Measurements from ENCODE around the gene CENATAC. TPM values are rescaled to one million over a fixed set of nuclear protein-coding genes. Genes with fewer than 3 reads are reported as not detected.

CENATAC gene
- total RNA-seq, 1 experiment from 2014 or later, result 55.2 TPM

GRCh38 chr11:119065369-119065768, 67.4 kb downstream of the CENATAC start:
- Histone ChIP-seq H3K56ac (ENCODE audit: insufficient read length, low read depth, low read length) (no peak overlapping the region), H3K4ac (ENCODE audit: low read depth, low read length) (no peak overlapping the region), H4K5ac (ENCODE audit: insufficient read length, low read depth, low read length) (no peak overlapping the region), H3K79me1 (ENCODE audit: insufficient read depth, low read depth, low read length, poor library complexity, severe bottlenecking) (peaks cover 5% of the 10 kb centered on the region), H3K23ac (ENCODE audit: insufficient read length, low read depth, low read length) (no peak overlapping the region), H2BK120ac (ENCODE audit: low read depth, low read length, poor library complexity, severe bottlenecking) (no peak overlapping the region), H3K9ac (ENCODE audit: extremely low read depth, insufficient read length, low read length) (no peak overlapping the region), H2BK12ac (ENCODE audit: insufficient read length, low read depth, low read length) (no peak overlapping the region), H3T11ph (ENCODE audit: low read length) (no peak overlapping the region), H3K4me1 (ENCODE audit: insufficient read depth, low read length) (no peaks in the 10 kb centered on the region), H4K8ac (replicated peaks; ENCODE audit: insufficient read length, low read depth, low read length) (no peak overlapping the region), H3K9me3 (ENCODE audit: control insufficient read depth, low read depth, low read length) (no peaks in the 10 kb centered on the region), H3K4me2 (ENCODE audit: insufficient read depth, insufficient read length, low read length) (no peak overlapping the region), H3K18ac (ENCODE audit: insufficient read length, low read depth, low read length) (no peak overlapping the region), H4K91ac (ENCODE audit: insufficient read length, low read depth, low read length) (no peak overlapping the region), H2BK20ac (ENCODE audit: low read depth, low read length, poor library complexity, severe bottlenecking) (no peak overlapping the region), H3K14ac (ENCODE audit: insufficient read depth, low read length) (no peak overlapping the region), H2AFZ (ENCODE audit: low read length) (no peak overlapping the region), H3K27ac (ENCODE audit: insufficient read length, low read depth, low read length) (no peak overlapping the region), H4K20me1 (ENCODE audit: control insufficient read depth, insufficient read depth, insufficient read length) (no peaks in the 10 kb centered on the region), H3K27me3 (ENCODE audit: insufficient read depth, low read length) (no peaks in the 10 kb centered on the region), H2BK5ac (ENCODE audit: insufficient read length, low read length) (no peak overlapping the region), H3K79me2 (ENCODE audit: insufficient read depth, low read length) (no peaks in the 10 kb centered on the region; the same call in 1 of the 2 replicates), H2AK5ac (ENCODE audit: insufficient read length, low read length) (no peak overlapping the region), H3K23me2 (ENCODE audit: insufficient read length, low read depth, low read length, poor library complexity, severe bottlenecking) (peaks cover 7% of the 10 kb centered on the region), H2BK15ac (ENCODE audit: low read depth, low read length) (no peak overlapping the region)
- no CpG with 5 or more reads among the region's 4 CpGs for WGBS (ENCODE audit: extremely low coverage, insufficient read length, low lambda C conversion rate)
- peak overlapping the region in 1 of 2 experiments; percentile 6; a peak in 2 of 5 replicates for H3K4me3 Mint-ChIP-seq
- H3K4me1 Mint-ChIP-seq, result peaks cover 7 to 10% of the 10 kb centered on the region in 2 experiments
- TF ChIP-seq, protein P1, sequence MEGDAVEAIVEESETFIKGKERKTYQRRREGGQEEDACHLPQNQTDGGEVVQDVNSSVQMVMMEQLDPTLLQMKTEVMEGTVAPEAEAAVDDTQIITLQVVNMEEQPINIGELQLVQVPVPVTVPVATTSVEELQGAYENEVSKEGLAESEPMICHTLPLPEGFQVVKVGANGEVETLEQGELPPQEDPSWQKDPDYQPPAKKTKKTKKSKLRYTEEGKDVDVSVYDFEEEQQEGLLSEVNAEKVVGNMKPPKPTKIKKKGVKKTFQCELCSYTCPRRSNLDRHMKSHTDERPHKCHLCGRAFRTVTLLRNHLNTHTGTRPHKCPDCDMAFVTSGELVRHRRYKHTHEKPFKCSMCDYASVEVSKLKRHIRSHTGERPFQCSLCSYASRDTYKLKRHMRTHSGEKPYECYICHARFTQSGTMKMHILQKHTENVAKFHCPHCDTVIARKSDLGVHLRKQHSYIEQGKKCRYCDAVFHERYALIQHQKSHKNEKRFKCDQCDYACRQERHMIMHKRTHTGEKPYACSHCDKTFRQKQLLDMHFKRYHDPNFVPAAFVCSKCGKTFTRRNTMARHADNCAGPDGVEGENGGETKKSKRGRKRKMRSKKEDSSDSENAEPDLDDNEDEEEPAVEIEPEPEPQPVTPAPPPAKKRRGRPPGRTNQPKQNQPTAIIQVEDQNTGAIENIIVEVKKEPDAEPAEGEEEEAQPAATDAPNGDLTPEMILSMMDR (conservative IDR thresholded peaks at IDR 0.05), result peak; percentile 62
- peaks cover 3 to 5% (median 5%) of the 10 kb centered on the region in 3 experiments; a peak in 6 of 7 replicates for H3K36me3 Mint-ChIP-seq (ENCODE audit: insufficient read depth in 1 of 3, low read depth in 3 of 3)
- no peak overlapping the region for H3K27ac Mint-ChIP-seq
- H3K9me3 Mint-ChIP-seq, result no peaks in the 10 kb centered on the region; a peak in 1 of 5 replicates
- H3K27me3 Mint-ChIP-seq (ENCODE audit: low read depth), result no peaks in the 10 kb centered on the region
- peak; percentile 49 for DNase-seq

Small RNA genes within 50 kb of the gene (microRNA-seq; reads per million reads assigned to microRNA genes)
- gene MIR3656 (ENCODE audit: borderline microRNAs expressed), result not detected

Other genes with a start within 250 kb of the CENATAC start
- 221 and 222 TPM in 2 replicates for gene DDX6, start 207.0 kb upstream of the CENATAC start, total RNA-seq (2021)
- gene CXCR5, start 114.2 kb upstream of the CENATAC start, total RNA-seq (2021), result 0.07 and 0.11 TPM in 2 replicates
- 74.9 and 78.4 TPM in 2 replicates for gene BCL9L, start 72.2 kb upstream of the CENATAC start, total RNA-seq (2021)
- 0.24 and 0.33 TPM in 2 replicates for gene UPK2, start 41.8 kb upstream of the CENATAC start, total RNA-seq (2021)
- not detected in 2 replicates for gene FOXR1, start 26.4 kb upstream of the CENATAC start, total RNA-seq (2021)
- 1,450 and 1,453 TPM in 2 replicates for gene RPS25, start 20.2 kb downstream of the CENATAC start, total RNA-seq (2021)
- 82.8 TPM in 2 replicates for gene TRAPPC4, start 20.6 kb downstream of the CENATAC start, total RNA-seq (2021)
- 41.0 and 42.0 TPM in 2 replicates for gene SLC37A4, start 32.7 kb downstream of the CENATAC start, total RNA-seq (2021)
- gene HYOU1, start 59.1 kb downstream of the CENATAC start, total RNA-seq (2021), result 228 and 234 TPM in 2 replicates
- gene VPS11, start 69.7 kb downstream of the CENATAC start, total RNA-seq (2021), result 17.5 and 18.6 TPM in 2 replicates
- 57.2 and 57.7 TPM in 2 replicates for gene HMBS, start 86.7 kb downstream of the CENATAC start, total RNA-seq (2021)
- 43.6 and 44.5 TPM in 2 replicates for gene DPAGT1, start 103.7 kb downstream of the CENATAC start, total RNA-seq (2021)
- 5.5 and 5.6 TPM in 2 replicates for gene C2CD2L, start 109.2 kb downstream of the CENATAC start, total RNA-seq (2021)
- gene HINFP, start 123.4 kb downstream of the CENATAC start, total RNA-seq (2021), result 42.1 and 42.4 TPM in 2 replicates
- 0.68 and 1.2 TPM in 2 replicates for gene ABCG4, start 150.9 kb downstream of the CENATAC start, total RNA-seq (2021)
- 17.2 and 18.2 TPM in 2 replicates for gene NLRX1, start 170.6 kb downstream of the CENATAC start, total RNA-seq (2021)
- gene NHERF4, start 187.3 kb downstream of the CENATAC start, total RNA-seq (2021), result 0.39 TPM in 1 of 2 replicates, not detected in the other
- gene CBL, start 208.2 kb downstream of the CENATAC start, total RNA-seq (2021), result 52.1 and 56.4 TPM in 2 replicates